HG02885 (cell line): Measurements from ENCODE around the gene TRIO.

Source experiments
- ATAC-seq: cut with Tn5 transposase; IDR thresholded peaks from one replicate; pipeline ENCODE4 v1.9.1; 2021; ENCODE audit warnings: mild to moderate bottlenecking; ENCODE audit not compliant: unreplicated experiment, poor library complexity

The TRIO gene

GRCh38 chr5:14305045-14305444 lies 161.9 kb downstream of the TRIO start:
- no peak for ATAC-seq

GRCh38 chr5:14306329-14306815 lies 163.2 kb downstream of the TRIO start:
- ATAC-seq, result no peak

GRCh38 chr5:14308384-14309154 lies 165.4 kb downstream of the TRIO start:
- ATAC-seq, result no peak

GRCh38 chr5:14309199-14309598 lies 166.1 kb downstream of the TRIO start:
- ATAC-seq, result no peak

GRCh38 chr5:14309878-14310531 lies 166.9 kb downstream of the TRIO start:
- no peak for ATAC-seq

- no peak for ATAC-seq
Observed at GRCh38 chr5:14310901-14311300, 167.8 kb downstream of the TRIO start.

GRCh38 chr5:14313986-14314690 lies 171.0 kb downstream of the TRIO start:
- no peak for ATAC-seq

- ATAC-seq, result no peak
Observed at GRCh38 chr5:14316471-14316870, 173.3 kb downstream of the TRIO start.

GRCh38 chr5:14319102-14319501 lies 176.0 kb downstream of the TRIO start:
- no peak for ATAC-seq

- ATAC-seq, result no peak
Observed at GRCh38 chr5:14321936-14322335, 178.8 kb downstream of the TRIO start.

- no peak for ATAC-seq
Observed at GRCh38 chr5:14322437-14323187, 179.5 kb downstream of the TRIO start.

GRCh38 chr5:14323466-14323865 lies 180.3 kb downstream of the TRIO start:
- ATAC-seq, result no peak

- ATAC-seq, result no peak
Observed at GRCh38 chr5:14325369-14325768, 182.2 kb downstream of the TRIO start.

GRCh38 chr5:14326035-14326903 lies 183.1 kb downstream of the TRIO start:
- no peak for ATAC-seq

- no peak for ATAC-seq
Observed at GRCh38 chr5:14327624-14328023, 184.5 kb downstream of the TRIO start.

GRCh38 chr5:14328144-14328543 lies 185.0 kb downstream of the TRIO start:
- no peak for ATAC-seq

- ATAC-seq, result no peak
Observed at GRCh38 chr5:14330291-14330690, 187.1 kb downstream of the TRIO start.

GRCh38 chr5:14330729-14331385 lies 187.7 kb downstream of the TRIO start:
- ATAC-seq, result no peak

- ATAC-seq, result peak; percentile 88
Observed at GRCh38 chr5:14331386-14331781, 188.2 kb downstream of the TRIO start.
